Mesothelial cell of epicardium (in vitro differentiated cells): Measurements from ENCODE around the gene FXYD7. TPM values are rescaled to one million over a fixed set of nuclear protein-coding genes. Genes with fewer than 3 reads are reported as not detected.

Source experiments
- DNase-seq, 2 experiments: peaks; one replicate each; pipeline ENCODE4 v3.0.0; 2021; ENCODE audit warnings: low spot score in 2 of 2; ENCODE audit not compliant: unreplicated experiment in 2 of 2
- H3K27ac Mint-ChIP-seq: 2 replicates; pipeline ENCODE4 v1.8.0; 2021; ENCODE audit warnings: mixed read lengths
- H3K27me3 Mint-ChIP-seq: 2 replicates; pipeline ENCODE4 v1.8.0; 2021; ENCODE audit warnings: low read depth, mixed read lengths
- H3K36me3 Mint-ChIP-seq: 2 replicates; pipeline ENCODE4 v1.8.0; 2021; ENCODE audit warnings: mixed read lengths
- H3K4me1 Mint-ChIP-seq: 2 replicates; pipeline ENCODE4 v1.8.0; 2021; ENCODE audit warnings: mixed read lengths
- H3K4me3 Mint-ChIP-seq: 2 replicates; pipeline ENCODE4 v1.8.0; 2021; ENCODE audit warnings: mild to moderate bottlenecking, moderate library complexity, mixed read lengths
- H3K9me3 Mint-ChIP-seq: 2 replicates; pipeline ENCODE4 v1.8.0; 2021; ENCODE audit warnings: mixed read lengths
- CTCF ChIP-seq: fragments of 200-600 bp; sonication (generic); IDR thresholded peaks from one replicate; pipeline ENCODE4 v1.5.0; 2021; ENCODE audit warnings: antibody characterized with exemption; ENCODE audit not compliant: unreplicated experiment
- total RNA-seq: library from RNA; stranded (reverse); gene quantifications from 3 replicates; pipeline ENCODE4 v1.2.1, GENCODE V29; 2021

Gene FXYD7
- total RNA-seq, 1 donor from 2014 or later, result 1.3 TPM

GRCh38 chr19:35178701-35179100 lies 35.6 kb downstream of the FXYD7 start:
- no peak for DNase-seq
- no peak overlapping the region for H3K27ac Mint-ChIP-seq
- H3K36me3 Mint-ChIP-seq, result no peaks in the 10 kb centered on the region

DNA sequence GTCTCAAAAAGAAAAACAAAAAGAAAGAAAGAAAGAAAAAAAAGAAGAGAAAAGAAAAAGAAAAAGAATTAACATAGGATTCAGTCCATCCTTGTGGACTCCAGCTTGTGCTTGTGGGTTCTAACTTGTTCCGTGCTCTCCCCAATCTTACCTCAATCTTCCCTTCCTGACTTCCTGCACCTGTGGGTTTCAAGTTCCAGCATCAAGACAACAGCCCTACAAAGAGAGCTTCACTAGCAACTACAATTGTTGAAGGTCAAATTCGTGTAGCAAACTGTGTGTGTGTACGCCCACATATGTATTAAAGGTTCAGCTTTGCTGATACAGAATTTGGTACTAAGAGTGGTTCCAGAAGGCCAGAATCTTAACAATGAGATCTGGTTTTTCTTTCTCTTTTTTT lies 36.8 kb downstream of the FXYD7 start:
- Mint-ChIP-seq H3K4me1 (peaks cover 3% of the 10 kb centered on the region), H3K4me3 (no peak overlapping the region), H3K9me3 (peaks cover 18% of the 10 kb centered on the region), H3K27me3 (peaks cover 2% of the 10 kb centered on the region), H3K27ac (no peak overlapping the region), H3K36me3 (no peaks in the 10 kb centered on the region)
- no peak for TF ChIP-seq CTCF
- DNase-seq, result no peak

More at GRCh38 chr19:35178701-35179100, 35.6 kb downstream of the FXYD7 start:
- H3K4me3 Mint-ChIP-seq, result no peak overlapping the region
- peaks cover 2% of the 10 kb centered on the region for H3K27me3 Mint-ChIP-seq
- peaks cover 9% of the 10 kb centered on the region for H3K9me3 Mint-ChIP-seq
- H3K4me1 Mint-ChIP-seq, result peaks cover 3% of the 10 kb centered on the region
- no peak for TF ChIP-seq CTCF

DNA sequence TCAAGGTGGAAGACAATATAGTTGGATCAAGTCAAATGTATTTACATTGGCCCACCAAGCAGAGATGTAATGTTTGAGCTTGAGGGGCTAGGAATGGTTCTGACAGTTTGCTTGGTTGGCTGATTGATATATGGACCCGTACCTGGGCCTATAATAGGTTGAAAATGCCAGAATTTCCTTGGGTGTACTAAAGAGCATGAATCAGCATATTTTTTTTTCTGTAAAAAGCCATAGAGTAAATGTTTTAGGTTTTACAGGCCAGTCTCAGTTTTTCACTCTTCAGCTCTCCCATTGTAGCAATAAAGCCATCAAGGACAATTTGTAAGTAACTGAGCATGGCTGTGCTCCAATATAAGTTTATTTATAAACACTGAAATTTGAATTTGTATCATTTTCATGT lies 38.3 kb downstream of the FXYD7 start:
- Mint-ChIP-seq H3K27ac (no peak overlapping the region), H3K36me3 (no peaks in the 10 kb centered on the region), H3K4me3 (no peak overlapping the region), H3K27me3 (peaks cover 2% of the 10 kb centered on the region), H3K4me1 (no peaks in the 10 kb centered on the region), H3K9me3 (peaks cover 23% of the 10 kb centered on the region)
- TF ChIP-seq CTCF, result no peak
- DNase-seq, result no peak

GRCh38 chr19:35184267-35184666 lies 41.2 kb downstream of the FXYD7 start:
- no peak for DNase-seq
- no peak overlapping the region for H3K4me3 Mint-ChIP-seq
- H3K9me3 Mint-ChIP-seq, result peaks cover 20% of the 10 kb centered on the region
- H3K27ac Mint-ChIP-seq, result no peak overlapping the region
- no peaks in the 10 kb centered on the region for H3K36me3 Mint-ChIP-seq
- TF ChIP-seq CTCF, result no peak
- no peaks in the 10 kb centered on the region for H3K27me3 Mint-ChIP-seq
- H3K4me1 Mint-ChIP-seq, result no peaks in the 10 kb centered on the region

DNA sequence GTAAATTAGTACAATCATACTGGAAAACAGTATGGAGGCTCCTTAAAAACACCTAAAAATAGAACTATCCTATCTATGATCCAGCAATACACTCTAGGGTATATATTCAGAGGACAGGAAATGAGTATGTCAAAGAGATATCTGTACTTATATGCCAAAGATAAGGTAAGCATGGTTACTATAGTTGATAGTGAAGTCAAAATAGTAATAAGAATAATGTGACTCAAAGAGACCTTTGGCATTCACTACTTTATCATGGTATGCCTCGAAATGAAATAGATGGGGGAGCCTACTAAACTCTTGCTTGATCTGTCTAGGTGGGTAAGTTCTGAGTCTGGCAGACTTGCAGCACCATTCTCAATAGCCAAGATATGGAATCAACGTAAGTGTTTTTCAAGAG lies 41.8 kb downstream of the FXYD7 start:
- no peaks in the 10 kb centered on the region for H3K4me1 Mint-ChIP-seq
- H3K27me3 Mint-ChIP-seq, result no peaks in the 10 kb centered on the region
- no peak overlapping the region for H3K4me3 Mint-ChIP-seq
- TF ChIP-seq CTCF, result no peak
- no peak overlapping the region for H3K27ac Mint-ChIP-seq
- DNase-seq, result no peak
- H3K9me3 Mint-ChIP-seq, result peaks cover 20% of the 10 kb centered on the region
- no peaks in the 10 kb centered on the region for H3K36me3 Mint-ChIP-seq
